Hepatocyte (in vitro differentiated cells): ENCODE results near the gene CERS3.

ENCODE experiments used
- CTCF ChIP-seq: fragments of 200-600 bp; sonication (generic); IDR thresholded peaks from 2 replicates; pipeline ENCODE4 v1.5.1; 2016; ENCODE audit warnings: antibody characterized with exemption, mild to moderate bottlenecking; ENCODE audit not compliant: poor library complexity
- EZH2 ChIP-seq: fragments of 200-600 bp; sonication (generic); IDR thresholded peaks from 2 replicates; pipeline ENCODE4 v1.6.1; 2016; ENCODE audit warnings: antibody characterized with exemption, mild to moderate bottlenecking, borderline replicate concordance
- EZH2phosphoT487 ChIP-seq: fragments of 200-600 bp; sonication (generic); IDR thresholded peaks from one replicate; pipeline ENCODE4 v1.6.1; 2018; ENCODE audit warnings: antibody characterized with exemption, mild to moderate bottlenecking, low read depth, moderate library complexity; ENCODE audit not compliant: unreplicated experiment, severe bottlenecking

GRCh38 chr15:100493213-100493612 lies 35.5 kb downstream of the CERS3 start:
- TF ChIP-seq EZH2, result no peak
- TF ChIP-seq CTCF, result no peak
- TF ChIP-seq EZH2phosphoT487, result no peak
